CD14-positive monocyte (primary cell): ENCODE measurements around the gene ZDHHC7. TPM values are rescaled to one million over a fixed set of nuclear protein-coding genes. Genes with fewer than 3 reads are reported as not detected.

Experiments used
- DNase-seq, 3 donors: peaks; one replicate each; pipeline ENCODE4 v3.0.0-alpha.2; 2011 to 2022
- H2AFZ ChIP-seq: 2 replicates; pipeline ENCODE4 v1.6.0; 2012; ENCODE audit warnings: mild to moderate bottlenecking, low read depth, low read length, inconsistent platforms; ENCODE audit not compliant: insufficient read depth, poor library complexity, severe bottlenecking
- H3K27ac ChIP-seq, 2 donors: 1 replicate in 1 of 2; 2 replicates in 1 of 2; pipeline ENCODE4 v1.5.1; 2012 to 2013; ENCODE audit warnings: low read length in 2 of 2, control low read depth in 1 of 2, inconsistent platforms in 1 of 2, low read depth in 1 of 2, mild to moderate bottlenecking in 1 of 2
- H3K27me3 ChIP-seq, 2 donors: one replicate each; pipeline versions ENCODE4 v1.6.0 to v1.6.1; 2011 to 2013; ENCODE audit warnings: low read length in 2 of 2; ENCODE audit not compliant: control insufficient read depth in 2 of 2, insufficient read depth in 2 of 2
- H3K36me3 ChIP-seq, 2 donors: replicated peaks in 1 of 2; 1 replicate in 1 of 2; 2 replicates in 1 of 2; pipeline versions ENCODE4 v1.5.1 to v1.6.1; 2012 to 2013; ENCODE audit warnings: low read length in 2 of 2, control low read depth in 1 of 2, inconsistent platforms in 1 of 2, mild to moderate bottlenecking in 1 of 2; ENCODE audit not compliant: insufficient read depth in 2 of 2, control insufficient read depth in 1 of 2
- H3K4me1 ChIP-seq, 2 donors: 1 replicate in 1 of 2; 2 replicates in 1 of 2; pipeline versions ENCODE4 v1.5.1 to v1.6.1; 2012 to 2013; ENCODE audit warnings: low read length in 2 of 2, control low read depth in 1 of 2, inconsistent platforms in 1 of 2, mild to moderate bottlenecking in 1 of 2, moderate library complexity in 1 of 2; ENCODE audit not compliant: insufficient read depth in 2 of 2, control insufficient read depth in 1 of 2
- H3K4me2 ChIP-seq: replicated peaks from 2 replicates; pipeline ENCODE3; 2012; ENCODE audit warnings: low read length, moderate library complexity, mild to moderate bottlenecking; ENCODE audit not compliant: poor library complexity, severe bottlenecking; ENCODE audit errors: extremely low read depth
- H3K4me3 ChIP-seq, 3 experiments: fragments of 200-600 bp in 1 of 3; sonication (generic) in 1 of 3; replicated peaks in 1 of 3; 1 replicate in 2 of 3; 2 replicates in 1 of 3; pipeline ENCODE4 v1.5.1; 2011 to 2013; ENCODE audit warnings: low read length in 3 of 3, mild to moderate bottlenecking in 3 of 3, control low read depth in 2 of 3, low read depth in 2 of 3, inconsistent platforms in 1 of 3, moderate library complexity in 1 of 3
- H3K79me2 ChIP-seq: 2 replicates; pipeline ENCODE4 v1.6.0; 2012; ENCODE audit warnings: mild to moderate bottlenecking, control low read depth, inconsistent platforms, low read length, moderate library complexity; ENCODE audit not compliant: insufficient read depth
- H3K9ac ChIP-seq: 2 replicates; pipeline ENCODE4 v1.6.0; 2017; ENCODE audit warnings: low read length, mild to moderate bottlenecking; ENCODE audit not compliant: insufficient read depth, poor library complexity, severe bottlenecking
- H3K9me3 ChIP-seq, 2 donors: replicated peaks in 1 of 2; 1 replicate in 1 of 2; 2 replicates in 1 of 2; pipeline versions ENCODE4 v1.5.1 to v1.6.1; 2012 to 2013; ENCODE audit warnings: low read length in 2 of 2, control low read depth in 1 of 2; ENCODE audit not compliant: control insufficient read depth in 1 of 2, insufficient read depth in 1 of 2
- H4K20me1 ChIP-seq: 2 replicates; pipeline ENCODE4 v1.6.0; 2012; ENCODE audit warnings: mild to moderate bottlenecking, low read length, control low read depth, moderate library complexity; ENCODE audit not compliant: insufficient read depth
- H3K27ac Mint-ChIP-seq, 7 donors: one replicate each; pipeline ENCODE4 v1.8.0; 2020; ENCODE audit warnings: mild to moderate bottlenecking in 7 of 7, mixed read lengths in 7 of 7, moderate library complexity in 6 of 7, inconsistent platforms in 2 of 7
- H3K27me3 Mint-ChIP-seq, 3 donors: one replicate each; pipeline ENCODE4 v1.8.0; 2021 to 2022; ENCODE audit warnings: low read depth in 3 of 3, mild to moderate bottlenecking in 3 of 3, mixed read lengths in 3 of 3, moderate library complexity in 3 of 3, inconsistent platforms in 1 of 3
- H3K36me3 Mint-ChIP-seq, 2 donors: one replicate each; pipeline ENCODE4 v1.8.0; 2020; ENCODE audit warnings: mixed read lengths in 2 of 2, inconsistent platforms in 1 of 2, mild to moderate bottlenecking in 1 of 2
- H3K4me1 Mint-ChIP-seq: one replicate; pipeline ENCODE4 v1.8.0; 2020; ENCODE audit warnings: mild to moderate bottlenecking, mixed read lengths
- H3K4me3 Mint-ChIP-seq, 2 donors: one replicate each; pipeline ENCODE4 v1.8.0; 2020; ENCODE audit warnings: mild to moderate bottlenecking in 2 of 2, mixed read lengths in 2 of 2, moderate library complexity in 1 of 2
- H3K9me3 Mint-ChIP-seq, 7 donors: one replicate each; pipeline ENCODE4 v1.8.0; 2020 to 2022; ENCODE audit warnings: mixed read lengths in 7 of 7, mild to moderate bottlenecking in 6 of 7, moderate library complexity in 6 of 7, inconsistent platforms in 2 of 7
- WGBS: methylation state at CpG from one replicate; pipeline ENCODE4 v1.1.5; 2013; ENCODE audit warnings: missing lambda C conversion rate; ENCODE audit not compliant: insufficient coverage; 5-methylcytosine and 5-hydroxymethylcytosine counted together
- intact Hi-C, 2 donors: fragments of 100-400 bp; cut with micrococcal nuclease; formaldehyde crosslinking; loops; one replicate each; pipeline versions ENCODE4 v1.15.0 to v1.15.1; 2023
- polyA plus RNA-seq, 3 donors: library from polyadenylated mRNA; depleted of rRNA in 1 of 3; unstranded in 2 of 3; stranded (reverse) in 1 of 3; fragments of 300-500 nt in 2 of 3; fragments of >200 nt in 1 of 3; fragmentation: Illumina TruSeq in 2 of 3; gene quantifications; 1 replicate in 2 of 3; 2 replicates in 1 of 3; pipeline ENCODE4 v1.2.3, GENCODE V29; 2012 to 2021
- TF ChIP-seq, protein P1 (sequence below): fragments of 200-600 bp; IDR thresholded peaks from one replicate; pipeline ENCODE4 v1.8.0; 2022; ENCODE audit warnings: antibody characterized with exemption, mild to moderate bottlenecking

ZDHHC7 gene
- polyA plus RNA-seq, 3 donors = 99.7 to 189 (median 129) TPM

DNA sequence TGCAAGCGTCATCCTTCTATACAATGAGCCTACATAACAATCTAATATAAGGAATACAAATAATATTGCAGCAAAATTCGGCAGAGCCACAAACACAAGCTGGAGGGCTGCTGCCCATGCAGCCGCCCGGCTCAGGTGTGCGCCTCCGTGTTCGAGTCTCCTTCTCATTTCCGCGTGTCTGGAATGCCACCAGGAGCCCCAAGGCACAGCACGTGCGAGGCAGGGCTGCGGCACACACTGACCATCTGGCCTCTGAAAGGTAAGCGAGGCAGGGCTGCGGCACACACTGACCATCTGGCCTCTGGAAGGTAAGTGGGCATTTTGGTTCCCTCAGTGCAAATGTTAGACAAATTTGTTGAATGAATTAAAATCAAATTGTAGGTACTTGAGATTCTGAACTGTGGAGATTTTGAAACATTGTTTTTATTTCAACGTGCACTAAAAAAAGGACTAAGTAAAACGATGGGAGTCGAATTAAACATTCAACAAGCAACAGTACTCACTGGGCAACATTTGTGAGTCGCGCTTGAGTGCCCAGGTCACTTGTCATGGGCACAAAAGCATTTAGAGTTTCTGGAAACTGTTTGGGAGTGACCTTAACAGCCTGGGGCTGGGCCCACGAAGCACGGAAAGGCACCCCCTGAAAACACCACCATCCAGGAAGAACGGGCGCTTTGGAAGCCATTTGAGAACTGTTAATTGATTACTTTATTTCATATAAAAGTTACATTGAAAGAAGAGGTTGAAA, 37.4 kb downstream of the ZDHHC7 start:
- H3K36me3 Mint-ChIP-seq = peaks cover 52 to 57% of the 10 kb centered on the region in 2 donors
- Histone ChIP-seq H3K9ac (no peak overlapping the region), H3K79me2 (peaks cover 23% of the 10 kb centered on the region), H2AFZ (no peak overlapping the region), H3K27me3 (no peaks in the 10 kb centered on the region), H3K4me3 (no peak overlapping the region), H3K9me3 (no peaks in the 10 kb centered on the region), H3K36me3 (peaks cover 53 to 59% of the 10 kb centered on the region in 2 donors), H3K4me1 (peaks cover 42 to 53% of the 10 kb centered on the region in 2 donors), H3K27ac (no peak overlapping the region), H4K20me1 (peaks cover 51% of the 10 kb centered on the region), H3K4me2 (no peak overlapping the region)
- H3K27ac Mint-ChIP-seq = peak overlapping the region in 6 of 7 donors; percentile 14 to 89 (median 44)
- intact Hi-C loops = loop anchor here (5.0 to 10.0 kb wide), 4 partner anchors 47 to 299 kb away; no protein-coding TSS in a partner anchor
- peaks cover 49% of the 10 kb centered on the region for H3K4me1 Mint-ChIP-seq
- TF ChIP-seq, protein P1, sequence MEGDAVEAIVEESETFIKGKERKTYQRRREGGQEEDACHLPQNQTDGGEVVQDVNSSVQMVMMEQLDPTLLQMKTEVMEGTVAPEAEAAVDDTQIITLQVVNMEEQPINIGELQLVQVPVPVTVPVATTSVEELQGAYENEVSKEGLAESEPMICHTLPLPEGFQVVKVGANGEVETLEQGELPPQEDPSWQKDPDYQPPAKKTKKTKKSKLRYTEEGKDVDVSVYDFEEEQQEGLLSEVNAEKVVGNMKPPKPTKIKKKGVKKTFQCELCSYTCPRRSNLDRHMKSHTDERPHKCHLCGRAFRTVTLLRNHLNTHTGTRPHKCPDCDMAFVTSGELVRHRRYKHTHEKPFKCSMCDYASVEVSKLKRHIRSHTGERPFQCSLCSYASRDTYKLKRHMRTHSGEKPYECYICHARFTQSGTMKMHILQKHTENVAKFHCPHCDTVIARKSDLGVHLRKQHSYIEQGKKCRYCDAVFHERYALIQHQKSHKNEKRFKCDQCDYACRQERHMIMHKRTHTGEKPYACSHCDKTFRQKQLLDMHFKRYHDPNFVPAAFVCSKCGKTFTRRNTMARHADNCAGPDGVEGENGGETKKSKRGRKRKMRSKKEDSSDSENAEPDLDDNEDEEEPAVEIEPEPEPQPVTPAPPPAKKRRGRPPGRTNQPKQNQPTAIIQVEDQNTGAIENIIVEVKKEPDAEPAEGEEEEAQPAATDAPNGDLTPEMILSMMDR = no peak
- H3K9me3 Mint-ChIP-seq = no peaks in the 10 kb centered on the region
- DNase-seq = no peak
- H3K4me3 Mint-ChIP-seq = no peak overlapping the region
- 96% methylated on average over 15 of the region's 23 CpGs for WGBS
- peaks cover 2 to 5% (median 3%) of the 10 kb centered on the region in 3 donors for H3K27me3 Mint-ChIP-seq

DNA sequence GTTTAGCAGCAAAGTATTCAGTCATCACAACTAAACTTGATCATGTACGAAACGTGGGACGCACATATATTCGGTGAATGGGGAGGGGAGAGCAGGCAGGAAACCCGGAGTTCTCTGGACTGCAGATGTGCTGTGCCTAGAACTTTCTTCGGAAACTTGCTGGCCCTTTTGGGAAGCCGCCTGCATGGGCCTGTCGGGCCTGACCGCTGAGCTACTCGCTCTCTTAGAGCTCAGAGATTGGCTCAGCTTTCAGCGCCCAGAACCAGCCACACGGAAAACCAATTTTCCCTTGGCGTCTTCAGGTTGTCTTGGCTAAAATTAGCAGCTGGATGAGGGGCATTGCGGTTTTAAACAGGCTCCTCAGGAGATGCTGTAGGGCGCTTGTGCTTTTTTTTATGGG, 38.1 kb downstream of the ZDHHC7 start:
- Histone ChIP-seq H2AFZ (no peak overlapping the region), H3K27me3 (no peaks in the 10 kb centered on the region), H3K27ac (peak overlapping the region; percentile 64 to 67), H3K4me3 (no peak overlapping the region), H3K4me2 (no peak overlapping the region), H3K79me2 (peaks cover 17% of the 10 kb centered on the region), H3K9ac (no peak overlapping the region), H3K9me3 (no peaks in the 10 kb centered on the region), H3K4me1 (peaks cover 40 to 50% of the 10 kb centered on the region in 2 donors), H4K20me1 (peaks cover 51% of the 10 kb centered on the region), H3K36me3 (peaks cover 48 to 52% of the 10 kb centered on the region in 2 donors)
- Mint-ChIP-seq H3K4me3 (no peak overlapping the region), H3K4me1 (peaks cover 48% of the 10 kb centered on the region), H3K27me3 (peaks cover 2 to 6% (median 3%) of the 10 kb centered on the region in 3 donors), H3K36me3 (peaks cover 47 to 49% of the 10 kb centered on the region in 2 donors), H3K9me3 (no peaks in the 10 kb centered on the region), H3K27ac (peak overlapping the region in 6 of 7 donors; percentile 72 to 91 (median 86))
- intact Hi-C loops = loop anchor here (5.0 to 10.0 kb wide), 4 partner anchors 46 to 298 kb away; no protein-coding TSS in a partner anchor
- TF ChIP-seq, protein P1 = no peak
- no peak for DNase-seq
- 96% methylated on average over 12 of the region's 15 CpGs for WGBS
